ENCODE results near the gene GPR173.
A peak's percentile ranks its signal among the peaks of the same experiment; 100 is the strongest.

GRCh38 chrX:53093177-53093655, 44.6 kb downstream of the GPR173 start:
- TF ChIP-seq REST (IDR thresholded peaks at IDR 0.05; ENCODE audit: unreplicated experiment): no peak
- TF ChIP-seq CTCF (conservative IDR thresholded peaks at IDR 0.05; ENCODE audit: low read depth in 2 of 2): peak; percentile 67 to 77
- TF ChIP-seq ZNF114 (CRISPR knock-in tag; IDR thresholded peaks at IDR 0.05): no peak
- TF ChIP-seq CREB1 (CRISPR knock-in tag; IDR thresholded peaks at IDR 0.05; ENCODE audit: low read depth): no peak
- no peak for TF ChIP-seq JUNB (IDR thresholded peaks at IDR 0.05; ENCODE audit: unreplicated experiment)
- TF ChIP-seq POLR2AphosphoS5 (IDR thresholded peaks at IDR 0.05; ENCODE audit: low read depth): no peak
- no peak for TF ChIP-seq EZH2 (IDR thresholded peaks at IDR 0.05; ENCODE audit: low read depth, unreplicated experiment)
- TF ChIP-seq ZNF462 (CRISPR knock-in tag; IDR thresholded peaks at IDR 0.05): no peak
